Muscle of leg (tissue), 11 donors: ENCODE data around the gene SLC1A1. TPM values are rescaled to one million over a fixed set of nuclear protein-coding genes. Genes with fewer than 3 reads are reported as not detected.

ENCODE experiments used
- DNase-seq: peaks from one replicate; pipeline ENCODE4 v3.0.0; 2013
- H3K27ac ChIP-seq: one replicate; pipeline ENCODE4 v1.5.1; 2013; ENCODE audit warnings: mild to moderate bottlenecking, low read length, control low read depth
- H3K27me3 ChIP-seq: one replicate; pipeline ENCODE4 v1.6.1; 2013; ENCODE audit warnings: low read length; ENCODE audit not compliant: control insufficient read depth, insufficient read depth
- H3K36me3 ChIP-seq: one replicate; pipeline ENCODE4 v1.6.1; 2013; ENCODE audit warnings: low read length; ENCODE audit not compliant: control insufficient read depth, insufficient read depth
- H3K4me1 ChIP-seq: one replicate; pipeline ENCODE4 v1.6.1; 2013; ENCODE audit warnings: low read length; ENCODE audit not compliant: control insufficient read depth, insufficient read depth
- H3K4me3 ChIP-seq: one replicate; pipeline ENCODE4 v1.5.1; 2013; ENCODE audit warnings: low read length, control low read depth
- H3K9me3 ChIP-seq: replicated peaks from 2 replicates; pipeline ENCODE4 v1.6.1; 2013; ENCODE audit warnings: low read depth, low read length; ENCODE audit not compliant: control insufficient read depth
- WGBS: methylation state at CpG from one replicate; pipeline ENCODE4 v1.1.5; 2013; ENCODE audit warnings: missing lambda C conversion rate; ENCODE audit not compliant: insufficient coverage; 5-methylcytosine and 5-hydroxymethylcytosine counted together
- polyA plus RNA-seq, 8 donors: library from polyadenylated mRNA; unstranded; fragments of 120-200 nt; gene quantifications; one replicate each; pipeline versions ENCODE4 v1.2.1 to v1.2.3, GENCODE V29; 2013; ENCODE audit warnings: inconsistent platforms in 1 of 8, low replicate concordance in 1 of 8; ENCODE audit not compliant: insufficient read length in 8 of 8, insufficient read depth in 1 of 8
- total RNA-seq: library from RNA; stranded (reverse); fragments of 120-200 nt; gene quantifications from one replicate; pipeline ENCODE4 v1.2.4, GENCODE V29; 2013

The SLC1A1 gene
- total and polyA plus RNA-seq, 9 donors: 0.47 to 2.1 (median 0.69) TPM

DNA sequence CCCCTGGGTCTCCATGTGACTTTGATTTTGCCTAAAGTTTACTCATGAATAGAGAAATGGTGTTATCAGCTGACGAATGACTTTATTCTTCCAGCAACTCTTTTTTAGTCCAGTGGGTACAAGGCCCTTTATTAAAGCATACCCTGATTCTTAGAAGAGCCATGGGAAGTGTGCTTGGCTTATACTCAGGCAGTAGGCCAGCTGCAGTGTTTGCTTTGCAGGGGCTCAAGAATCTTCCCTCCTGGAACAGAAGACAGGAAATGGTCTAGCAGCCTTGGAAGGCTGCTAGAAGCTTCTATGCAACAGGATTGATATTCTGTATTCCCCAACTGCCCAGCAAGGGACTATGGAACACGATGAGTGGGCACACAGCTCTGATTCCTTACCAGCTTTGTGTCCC lies 98.5 kb downstream of the SLC1A1 start:
- Histone ChIP-seq H3K27ac (no peak overlapping the region), H3K9me3 (no peaks in the 10 kb centered on the region), H3K27me3 (no peaks in the 10 kb centered on the region), H3K4me3 (no peak overlapping the region), H3K4me1 (peaks cover 2% of the 10 kb centered on the region), H3K36me3 (no peaks in the 10 kb centered on the region)
- 0% methylated on average over 1 of the region's 2 CpGs for WGBS
- peak; percentile 36 for DNase-seq

DNA sequence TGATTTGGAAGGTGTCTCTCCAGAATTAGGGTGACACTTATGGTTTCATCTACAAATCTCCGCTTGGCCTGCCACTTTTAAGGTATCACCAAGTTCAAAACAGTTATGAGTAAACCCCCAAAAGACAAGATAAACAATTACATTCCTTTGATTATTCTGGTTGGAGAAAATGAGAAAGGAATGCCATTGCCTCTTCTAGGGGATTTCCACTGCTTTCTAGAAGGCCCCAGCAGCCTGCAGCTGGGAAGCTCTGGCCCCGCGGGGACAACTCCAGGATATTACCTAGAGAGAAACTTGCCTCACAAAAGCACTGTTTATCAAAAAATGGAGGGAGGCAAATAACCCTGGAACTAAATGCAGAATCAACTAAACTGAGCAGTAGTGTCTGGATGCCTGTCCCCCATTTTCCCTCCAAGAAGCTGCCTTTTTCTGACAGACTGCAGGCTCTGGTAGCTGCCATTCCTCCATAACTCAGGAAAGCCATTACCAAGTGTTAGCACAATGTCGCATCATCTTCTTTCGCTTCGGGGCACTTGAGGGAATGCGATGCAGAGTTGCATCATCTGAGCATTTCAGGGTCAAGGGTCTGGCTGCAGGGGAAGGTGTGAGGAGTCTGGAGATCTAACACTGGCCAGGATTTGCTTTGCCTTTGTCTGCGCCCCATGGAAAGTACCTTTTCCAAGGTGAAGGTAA lies 100.3 kb downstream of the SLC1A1 start:
- H3K4me1 ChIP-seq: peaks cover 2% of the 10 kb centered on the region
- H3K4me3 ChIP-seq: no peak overlapping the region
- no peaks in the 10 kb centered on the region for H3K9me3 ChIP-seq
- no peak for DNase-seq
- H3K27me3 ChIP-seq: no peaks in the 10 kb centered on the region
- 67% methylated on average over 5 of the region's 8 CpGs for WGBS
- no peaks in the 10 kb centered on the region for H3K36me3 ChIP-seq
- no peak overlapping the region for H3K27ac ChIP-seq

DNA sequence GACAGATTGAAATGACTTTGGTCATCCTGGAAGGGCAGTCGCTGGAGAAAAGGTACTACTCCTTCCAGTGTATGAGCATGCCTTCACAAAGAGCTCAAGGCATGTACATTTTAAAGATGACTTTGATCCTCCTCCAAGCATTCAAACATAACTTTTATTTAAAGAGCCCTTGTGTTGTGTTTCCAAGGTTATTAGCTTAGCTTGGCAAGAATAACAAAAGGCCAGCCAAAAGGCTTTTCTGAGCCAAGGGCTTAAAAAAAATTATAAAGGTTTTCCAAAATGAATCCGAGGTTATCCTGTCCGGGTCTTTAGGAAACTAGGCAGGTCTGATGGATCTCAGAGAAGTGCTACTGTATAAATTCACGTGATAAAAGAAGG lies 100.8 kb downstream of the SLC1A1 start:
- no peaks in the 10 kb centered on the region for H3K9me3 ChIP-seq
- H3K4me1 ChIP-seq: peaks cover 5% of the 10 kb centered on the region
- DNase-seq: peak; percentile 28
- no peaks in the 10 kb centered on the region for H3K36me3 ChIP-seq
- H3K27me3 ChIP-seq: no peaks in the 10 kb centered on the region
- no peak overlapping the region for H3K27ac ChIP-seq
- no peak overlapping the region for H3K4me3 ChIP-seq
- WGBS: 25% methylated on average over 2 of the region's 4 CpGs

DNA sequence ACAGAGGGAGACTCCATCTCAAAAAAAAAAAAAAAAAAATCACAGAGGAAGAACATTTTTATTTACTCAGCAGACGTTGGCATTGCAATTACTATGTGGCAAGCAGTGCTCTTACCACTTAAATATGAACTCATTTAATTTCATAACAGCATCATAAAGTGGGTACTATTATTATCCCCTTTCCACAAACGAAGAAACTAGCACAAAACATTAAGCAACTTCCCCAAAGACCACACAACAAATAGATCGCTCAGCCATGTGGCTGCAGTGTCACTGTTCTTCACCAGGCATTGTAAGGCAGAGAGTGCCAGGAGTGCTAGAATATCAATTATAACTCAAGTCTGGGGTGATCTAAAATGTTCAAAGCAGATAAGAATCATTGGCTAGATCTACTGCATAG lies 102.0 kb downstream of the SLC1A1 start:
- Histone ChIP-seq H3K4me1 (peaks cover 6% of the 10 kb centered on the region), H3K36me3 (no peaks in the 10 kb centered on the region), H3K27me3 (no peaks in the 10 kb centered on the region), H3K4me3 (no peak overlapping the region), H3K9me3 (no peaks in the 10 kb centered on the region), H3K27ac (no peak overlapping the region)
- DNase-seq: no peak
- WGBS: 100% methylated on average over 1 of the region's 3 CpGs

DNA sequence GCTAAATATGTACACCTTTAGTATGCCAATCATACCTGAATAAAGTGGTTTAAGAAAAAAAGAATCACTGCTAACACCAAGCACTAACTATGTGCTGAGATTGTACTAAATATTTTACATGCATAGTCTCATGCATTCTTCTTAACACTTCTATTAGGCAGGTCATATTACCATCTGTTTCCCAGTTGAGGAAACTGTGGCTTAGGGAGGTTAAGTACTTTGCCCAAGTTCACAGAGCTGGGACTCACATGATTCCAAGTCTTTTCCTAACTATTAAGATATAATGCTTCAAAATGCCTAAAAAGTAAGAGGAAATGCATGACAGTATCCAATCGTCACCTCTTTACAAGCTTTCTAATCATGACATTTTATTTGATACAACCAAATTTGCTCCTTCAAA lies 102.6 kb downstream of the SLC1A1 start:
- H3K4me1 ChIP-seq: peaks cover 6% of the 10 kb centered on the region
- H3K27ac ChIP-seq: no peak overlapping the region
- no peak for DNase-seq
- no peaks in the 10 kb centered on the region for H3K27me3 ChIP-seq
- no peak overlapping the region for H3K4me3 ChIP-seq
- 40% methylated on average over 1 of the region's 1 CpG for WGBS
- no peaks in the 10 kb centered on the region for H3K36me3 ChIP-seq
- H3K9me3 ChIP-seq: no peaks in the 10 kb centered on the region

DNA sequence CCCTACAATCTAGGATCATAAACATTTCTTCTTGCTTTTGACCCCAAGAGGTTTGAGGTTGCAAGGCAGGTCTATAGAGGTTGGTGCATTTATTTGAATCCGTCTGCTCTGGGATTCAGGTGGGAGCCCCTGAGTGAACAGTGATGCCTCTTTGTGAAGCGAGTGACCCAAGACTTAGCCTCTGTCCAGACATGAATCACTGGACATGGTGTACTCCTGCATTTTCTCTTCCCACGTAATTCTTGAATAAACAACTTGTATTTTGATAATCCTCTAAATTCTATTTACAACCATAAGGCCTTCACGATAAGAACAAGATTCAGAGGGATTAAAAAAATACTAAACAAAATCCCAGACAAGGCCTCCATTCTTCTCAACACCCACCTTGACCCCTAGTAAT lies 104.3 kb downstream of the SLC1A1 start:
- H3K4me3 ChIP-seq: no peak overlapping the region
- no peaks in the 10 kb centered on the region for H3K36me3 ChIP-seq
- peaks cover 3% of the 10 kb centered on the region for H3K4me1 ChIP-seq
- no peaks in the 10 kb centered on the region for H3K9me3 ChIP-seq
- WGBS: 83% methylated on average over 2 of the region's 4 CpGs
- DNase-seq: no peak
- no peaks in the 10 kb centered on the region for H3K27me3 ChIP-seq
- H3K27ac ChIP-seq: no peak overlapping the region

DNA sequence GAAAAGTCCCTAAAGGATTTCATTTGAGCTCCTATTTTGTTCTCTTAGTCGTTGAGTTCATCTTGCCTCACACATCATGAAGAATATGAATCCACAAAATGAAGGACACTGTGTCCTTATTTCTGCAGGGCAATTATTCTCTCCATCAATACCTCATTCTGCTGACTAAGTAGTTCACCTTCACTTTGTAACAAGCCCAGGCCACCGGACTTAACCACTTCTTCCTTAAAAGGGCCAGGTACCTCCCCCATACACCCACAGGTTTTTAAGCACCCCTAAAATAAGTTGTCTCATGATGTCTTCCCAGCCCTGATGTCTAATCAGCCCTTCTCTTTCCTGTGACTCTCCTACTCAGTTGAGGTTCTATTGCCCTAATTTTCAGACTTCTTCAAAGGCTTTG lies 104.7 kb downstream of the SLC1A1 start:
- no peaks in the 10 kb centered on the region for H3K9me3 ChIP-seq
- peaks cover 3% of the 10 kb centered on the region for H3K4me1 ChIP-seq
- H3K4me3 ChIP-seq: no peak overlapping the region
- WGBS: 90% methylated on average over 2 of the region's 2 CpGs
- H3K27me3 ChIP-seq: no peaks in the 10 kb centered on the region
- no peaks in the 10 kb centered on the region for H3K36me3 ChIP-seq
- H3K27ac ChIP-seq: no peak overlapping the region
- DNase-seq: no peak

DNA sequence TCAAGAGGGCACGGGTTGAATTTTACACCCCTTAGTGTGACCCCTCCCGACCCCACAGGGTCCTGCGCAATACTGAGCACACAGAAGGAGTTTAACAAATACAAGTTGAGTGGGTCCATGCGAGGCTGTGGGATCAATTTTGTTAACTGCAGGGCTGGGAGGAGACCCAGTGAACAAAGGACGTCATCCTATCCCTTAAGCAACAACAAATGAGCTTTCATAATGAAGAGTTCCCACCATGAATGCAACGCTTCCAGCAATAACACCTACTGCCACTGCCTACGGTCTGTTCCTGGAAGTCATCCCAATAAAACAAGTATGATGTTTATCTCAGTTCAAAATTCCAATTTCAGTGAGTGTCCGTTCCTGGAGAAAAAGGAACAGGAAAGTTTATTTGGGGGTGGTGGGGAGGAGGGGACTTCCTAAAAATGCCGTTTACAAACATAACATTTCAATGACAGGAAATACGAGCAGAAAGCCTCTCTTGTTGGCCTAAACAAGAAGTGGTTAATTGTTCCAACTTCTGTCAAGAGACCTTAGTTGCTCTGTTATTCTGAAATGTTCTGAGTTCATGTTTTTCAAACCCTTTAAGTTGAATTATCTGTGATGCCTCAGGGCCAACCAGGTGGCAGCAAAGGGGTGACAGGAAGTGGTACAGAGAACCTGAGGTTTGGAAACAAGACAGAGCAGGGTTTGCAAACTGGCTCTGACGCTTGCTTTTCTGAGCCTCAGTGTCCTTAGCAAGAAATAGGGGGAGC lies 106.1 kb downstream of the SLC1A1 start:
- Histone ChIP-seq H3K27ac (peak overlapping the region; percentile 35), H3K4me1 (peaks cover 3% of the 10 kb centered on the region), H3K9me3 (no peaks in the 10 kb centered on the region), H3K4me3 (no peak overlapping the region), H3K36me3 (no peaks in the 10 kb centered on the region), H3K27me3 (no peaks in the 10 kb centered on the region)
- WGBS: 87% methylated on average over 3 of the region's 11 CpGs
- no peak for DNase-seq

DNA sequence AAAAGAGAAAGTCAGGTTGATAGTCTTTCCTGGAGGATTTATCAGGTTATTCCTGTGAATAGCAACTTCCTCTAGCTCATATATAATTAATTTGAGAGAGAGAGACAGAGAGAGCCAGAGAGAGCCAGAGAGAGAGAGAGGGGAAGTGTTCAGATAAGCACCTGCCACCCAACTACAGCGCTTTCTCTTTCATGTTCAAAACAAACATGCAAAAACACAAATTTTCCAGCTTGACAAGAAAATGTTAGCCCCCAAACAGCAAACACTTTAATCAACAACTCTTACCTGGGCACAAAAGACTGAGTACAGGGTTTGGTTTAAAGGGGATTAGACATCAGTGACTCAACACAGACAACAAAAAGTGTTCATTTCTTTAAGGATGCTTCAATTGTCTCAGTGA lies 110.1 kb downstream of the SLC1A1 start:
- H3K9me3 ChIP-seq: no peaks in the 10 kb centered on the region
- no peak overlapping the region for H3K4me3 ChIP-seq
- H3K27me3 ChIP-seq: no peaks in the 10 kb centered on the region
- WGBS: no CpG with 5 or more reads among the region's 1 CpG
- peaks cover 3% of the 10 kb centered on the region for H3K4me1 ChIP-seq
- H3K36me3 ChIP-seq: no peaks in the 10 kb centered on the region
- no peak for DNase-seq
- no peak overlapping the region for H3K27ac ChIP-seq

DNA sequence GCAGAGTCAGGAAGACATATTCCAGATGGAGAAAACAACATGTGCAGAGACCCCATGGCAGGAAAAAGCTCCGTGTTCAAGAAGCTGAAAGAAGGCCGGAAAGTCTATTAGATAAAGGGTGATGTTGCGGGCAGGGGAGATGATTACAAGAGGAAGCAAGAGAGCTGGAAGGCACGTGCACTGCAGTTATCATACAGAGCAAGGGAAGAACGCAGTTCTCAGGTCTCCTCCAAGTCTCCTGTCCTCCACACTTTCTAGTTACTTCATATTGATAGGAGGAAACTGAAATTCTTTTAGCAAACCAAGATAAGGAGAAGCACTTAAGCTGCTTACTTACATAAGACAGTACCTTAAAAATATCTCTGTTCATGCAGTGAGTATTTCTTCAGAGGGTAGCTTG lies 113.6 kb downstream of the SLC1A1 start:
- Histone ChIP-seq H3K4me1 (no peaks in the 10 kb centered on the region), H3K36me3 (no peaks in the 10 kb centered on the region), H3K27me3 (no peaks in the 10 kb centered on the region), H3K27ac (no peak overlapping the region), H3K4me3 (no peak overlapping the region), H3K9me3 (no peaks in the 10 kb centered on the region)
- 77% methylated on average over 3 of the region's 5 CpGs for WGBS
- no peak for DNase-seq
